Measurements from ENCODE around the gene MRM2.

MRM2 gene

DNA sequence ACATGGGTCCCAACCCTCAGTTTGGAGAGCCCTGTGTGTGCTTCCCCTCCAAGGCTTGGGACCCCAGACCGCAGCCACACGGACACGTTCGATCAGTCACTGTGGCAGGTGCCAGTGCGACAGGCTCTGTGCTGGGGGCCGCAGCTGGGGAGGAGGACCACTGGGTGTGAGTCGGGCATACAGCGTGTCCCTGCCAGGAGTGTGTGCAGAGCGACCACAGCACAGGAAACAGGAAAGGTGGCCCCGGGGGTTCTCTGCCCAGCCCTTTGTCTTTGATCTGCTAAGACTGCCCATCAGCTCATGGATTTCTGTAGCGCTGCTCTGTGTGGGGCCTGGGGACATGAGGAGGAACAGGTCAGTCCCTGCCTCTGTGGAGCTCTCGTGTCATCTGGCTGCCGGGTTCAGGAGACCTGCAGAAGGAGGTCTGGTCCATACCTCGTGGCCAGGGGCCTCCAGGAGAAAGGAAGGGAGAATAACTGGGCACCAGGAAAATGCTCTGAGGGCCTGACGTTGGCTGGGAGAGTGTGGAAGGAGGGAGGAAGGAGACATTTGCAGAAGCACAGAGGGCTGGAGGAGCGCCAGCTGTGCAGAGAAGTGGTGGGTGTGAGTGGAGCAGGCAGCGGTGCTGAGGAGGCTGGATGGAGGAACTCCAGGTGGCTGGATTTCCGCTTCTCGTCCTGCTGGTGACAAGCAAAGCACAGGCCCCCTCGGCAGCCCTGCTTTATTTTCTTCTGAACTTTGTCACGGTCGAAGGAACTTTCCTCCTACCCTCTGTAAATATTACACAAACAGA, 4.1 kb upstream of the MRM2 start:
- peak in 1 of 2 donors; percentile 44 for DNase-seq (ENCODE audit: low read depth in 2 of 2)
- TF ChIP-seq, protein P1, sequence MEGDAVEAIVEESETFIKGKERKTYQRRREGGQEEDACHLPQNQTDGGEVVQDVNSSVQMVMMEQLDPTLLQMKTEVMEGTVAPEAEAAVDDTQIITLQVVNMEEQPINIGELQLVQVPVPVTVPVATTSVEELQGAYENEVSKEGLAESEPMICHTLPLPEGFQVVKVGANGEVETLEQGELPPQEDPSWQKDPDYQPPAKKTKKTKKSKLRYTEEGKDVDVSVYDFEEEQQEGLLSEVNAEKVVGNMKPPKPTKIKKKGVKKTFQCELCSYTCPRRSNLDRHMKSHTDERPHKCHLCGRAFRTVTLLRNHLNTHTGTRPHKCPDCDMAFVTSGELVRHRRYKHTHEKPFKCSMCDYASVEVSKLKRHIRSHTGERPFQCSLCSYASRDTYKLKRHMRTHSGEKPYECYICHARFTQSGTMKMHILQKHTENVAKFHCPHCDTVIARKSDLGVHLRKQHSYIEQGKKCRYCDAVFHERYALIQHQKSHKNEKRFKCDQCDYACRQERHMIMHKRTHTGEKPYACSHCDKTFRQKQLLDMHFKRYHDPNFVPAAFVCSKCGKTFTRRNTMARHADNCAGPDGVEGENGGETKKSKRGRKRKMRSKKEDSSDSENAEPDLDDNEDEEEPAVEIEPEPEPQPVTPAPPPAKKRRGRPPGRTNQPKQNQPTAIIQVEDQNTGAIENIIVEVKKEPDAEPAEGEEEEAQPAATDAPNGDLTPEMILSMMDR (IDR thresholded peaks at IDR 0.05; ENCODE audit: low read depth, low read length), result no peak
- no peak overlapping the region for H3K4me3 ChIP-seq (replicated peaks in 1 of 2; ENCODE audit: low read depth in 2 of 2, low read length in 2 of 2)

DNA sequence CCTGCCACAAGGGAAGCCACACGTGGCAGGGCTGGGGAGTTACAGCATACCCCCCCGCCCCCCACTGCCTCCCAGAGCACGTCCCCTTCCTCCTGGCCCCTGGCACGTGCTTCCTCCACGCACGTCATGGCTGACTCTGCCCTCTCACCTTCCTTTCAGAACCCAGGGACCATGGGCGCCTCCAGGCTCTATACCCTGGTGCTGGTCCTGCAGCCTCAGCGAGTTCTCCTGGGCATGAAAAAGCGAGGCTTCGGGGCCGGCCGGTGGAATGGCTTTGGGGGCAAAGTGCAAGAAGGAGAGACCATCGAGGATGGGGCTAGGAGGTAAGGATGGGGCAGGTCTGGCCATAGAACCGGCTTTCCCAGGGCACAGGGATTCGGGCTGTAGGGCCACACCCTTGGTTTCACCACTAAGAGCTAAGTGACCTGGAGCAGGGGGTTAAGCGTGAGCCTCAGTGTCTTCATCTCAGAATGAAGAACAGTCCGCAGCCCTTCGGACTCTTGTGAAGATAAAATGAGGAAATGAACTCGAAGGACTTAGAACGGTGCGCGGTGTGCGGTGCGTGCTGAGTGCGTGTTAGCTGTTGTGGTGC, 2.5 kb upstream of the MRM2 start:
- TF ChIP-seq, protein P1 (IDR thresholded peaks at IDR 0.05; ENCODE audit: low read depth, low read length), result no peak
- H3K4me3 ChIP-seq (replicated peaks in 1 of 2; ENCODE audit: low read depth in 2 of 2, low read length in 2 of 2), result no peak overlapping the region
- no peak for DNase-seq (ENCODE audit: low read depth in 2 of 2)

DNA sequence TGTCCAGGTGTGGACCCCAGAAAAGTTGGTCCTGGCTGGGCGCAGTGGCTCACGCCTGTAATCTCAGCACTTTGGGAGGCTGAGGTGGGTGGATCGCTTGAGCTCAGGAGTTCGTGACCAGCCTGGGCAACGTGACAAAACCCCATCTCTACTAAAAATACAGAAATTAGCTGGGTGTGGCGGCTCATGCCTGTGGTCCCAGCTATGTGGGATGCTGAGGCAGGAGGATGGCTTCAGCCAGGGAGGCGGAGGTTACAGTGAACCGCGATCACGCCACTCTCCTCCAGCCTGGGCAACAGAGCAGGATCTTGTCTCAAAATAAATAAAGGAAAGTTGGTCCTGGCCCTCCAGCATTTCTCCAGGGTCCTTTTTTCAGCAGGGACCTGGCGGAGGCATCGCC, 1.5 kb upstream of the MRM2 start:
- DNase-seq (ENCODE audit: low read depth in 2 of 2), result no peak
- H3K4me3 ChIP-seq (replicated peaks in 1 of 2; ENCODE audit: low read depth in 2 of 2, low read length in 2 of 2), result no peak overlapping the region
- TF ChIP-seq, protein P1 (IDR thresholded peaks at IDR 0.05; ENCODE audit: low read depth, low read length), result no peak

DNA sequence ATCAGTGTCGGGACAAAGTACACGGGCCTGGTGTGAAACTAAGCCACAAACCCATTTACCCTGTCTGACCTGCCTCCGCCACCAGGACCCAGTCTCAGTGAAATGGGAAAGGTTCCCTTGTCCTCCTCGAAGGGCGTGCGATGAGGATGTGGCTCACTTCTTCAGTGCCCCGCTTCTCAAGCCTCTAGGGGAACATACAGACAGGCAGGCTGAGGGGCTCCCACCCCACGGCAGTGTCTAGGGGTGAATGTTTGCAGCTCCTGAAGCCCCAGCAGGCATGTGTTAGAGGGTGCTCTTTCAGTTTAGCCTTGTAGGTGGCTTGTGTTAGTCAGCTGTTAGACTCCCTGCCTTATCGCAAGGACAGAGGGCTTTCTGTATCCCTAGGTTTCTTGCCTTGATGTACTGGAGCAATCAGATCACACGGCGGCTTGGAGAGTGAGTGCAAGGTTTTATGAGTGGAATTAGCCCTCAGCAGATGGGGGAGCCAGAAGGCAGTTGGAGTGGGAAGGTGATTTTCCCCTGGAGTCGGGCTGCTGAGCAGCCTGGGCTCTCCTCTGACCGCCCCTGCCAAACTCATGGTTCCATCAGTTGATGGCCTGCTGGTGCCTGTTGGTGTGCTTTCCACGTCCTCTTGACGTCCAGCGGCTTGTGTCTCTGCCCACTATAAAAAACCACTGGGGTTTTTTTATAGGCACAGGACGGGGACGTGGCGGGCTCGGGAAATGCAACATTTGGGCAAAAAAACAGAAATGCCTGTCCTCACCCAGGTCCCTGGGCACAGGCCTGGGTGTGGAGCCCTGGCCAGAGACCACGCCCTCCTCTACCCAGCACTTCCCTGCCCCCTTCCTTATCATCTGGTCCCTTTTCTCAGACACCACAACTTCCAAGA, 780 bp upstream of the MRM2 start:
- no peak for DNase-seq (ENCODE audit: low read depth in 2 of 2)
- H3K4me3 ChIP-seq (replicated peaks in 1 of 2; ENCODE audit: low read depth in 2 of 2, low read length in 2 of 2), result peak overlapping the region; percentile 93 to 94
- TF ChIP-seq, protein P1 (IDR thresholded peaks at IDR 0.05; ENCODE audit: low read depth, low read length), result peak; percentile 27

DNA sequence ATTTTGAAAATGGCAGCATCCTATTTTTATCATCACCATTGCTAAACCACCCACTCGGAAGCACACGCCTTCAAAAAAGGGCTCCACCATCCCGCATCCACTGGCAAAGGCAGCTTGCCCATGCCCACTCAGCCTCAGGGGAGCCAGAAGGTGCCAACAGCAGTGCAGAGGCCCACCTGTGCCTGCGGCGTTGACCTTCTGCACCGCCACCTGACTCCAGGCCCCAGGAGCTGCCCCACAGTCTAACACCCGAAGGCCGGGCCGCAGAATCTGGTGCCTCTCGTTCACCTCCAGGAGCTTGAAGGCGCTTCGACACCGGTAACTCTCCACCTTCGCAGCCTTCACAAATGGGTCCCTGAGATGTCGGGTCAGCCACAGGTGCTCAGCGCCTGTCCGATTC, 2.8 kb downstream of the MRM2 start:
- TF ChIP-seq, protein P1 (IDR thresholded peaks at IDR 0.05; ENCODE audit: low read depth, low read length), result no peak

DNA sequence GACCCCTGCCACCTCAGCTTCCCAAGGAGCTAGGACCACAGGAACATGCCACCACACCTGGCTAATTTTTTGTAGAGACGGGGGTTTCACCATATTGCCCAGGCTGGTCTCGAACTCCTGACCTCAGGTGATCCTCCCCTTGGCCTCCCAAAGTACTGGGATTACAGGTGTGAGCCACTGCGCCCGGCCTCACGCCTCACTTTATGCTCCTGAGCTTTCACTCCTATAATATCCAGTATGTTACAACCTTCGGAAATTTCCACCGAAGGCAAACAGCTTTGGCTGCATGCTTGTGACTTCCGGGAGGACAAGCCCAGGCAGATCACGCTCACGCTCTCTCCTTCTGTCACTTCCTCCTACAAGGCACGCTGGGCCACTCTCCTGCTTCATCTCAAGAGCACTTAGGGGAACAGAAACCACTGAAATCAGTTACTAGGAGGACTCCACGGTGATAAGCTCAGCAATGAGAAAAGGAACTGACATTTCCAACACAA, 4.8 kb downstream of the MRM2 start:
- no peak for DNase-seq (ENCODE audit: low read depth in 2 of 2)
- no peak overlapping the region for H3K4me3 ChIP-seq (replicated peaks in 1 of 2; ENCODE audit: low read depth in 2 of 2, low read length in 2 of 2)
- TF ChIP-seq, protein P1 (IDR thresholded peaks at IDR 0.05; ENCODE audit: low read depth, low read length), result no peak

More for the DNA sequence above, 2.8 kb downstream of the MRM2 start:
- no peak for DNase-seq (ENCODE audit: low read depth in 2 of 2)
- no peak overlapping the region for H3K4me3 ChIP-seq (replicated peaks in 1 of 2; ENCODE audit: low read depth in 2 of 2, low read length in 2 of 2)

Data from cardiac fibroblast (primary cell).